ENCODE measurements around the gene SKA1. TPM values are rescaled to one million over a fixed set of nuclear protein-coding genes. Genes with fewer than 3 reads are reported as not detected.

SKA1 gene
- total and polyA plus RNA-seq, 9 of the 15 experiments (the other 6 are each of a cell fraction or from before 2014, with no cell fraction given) = 27.8 to 67.2 (median 41.9) TPM

DNA sequence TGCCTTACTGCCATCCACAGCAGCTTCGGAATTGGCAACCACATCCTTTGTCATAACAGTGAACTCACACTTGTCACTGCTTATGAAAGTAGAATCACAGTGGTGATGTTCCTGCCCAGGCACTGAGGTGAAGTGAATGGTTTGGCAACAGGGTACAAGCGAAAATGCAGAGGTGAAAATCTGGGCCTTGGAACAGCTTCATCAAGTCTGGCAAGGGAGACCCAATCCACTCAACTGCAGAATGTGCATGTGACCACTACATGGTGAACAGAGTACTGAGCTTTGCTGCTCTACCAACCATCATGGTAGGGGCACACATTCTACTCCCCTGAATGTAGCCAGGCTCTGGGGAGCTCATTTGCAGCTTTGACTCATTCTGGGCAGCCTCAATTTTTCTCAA lies 15.0 kb upstream of the SKA1 start:
- 63% methylated on average over 2 of the region's 2 CpGs for WGBS (ENCODE audit: insufficient coverage, low coverage, missing lambda C conversion rate)
- H3K27me3 ChIP-seq (ENCODE audit: control insufficient read depth in 2 of 2, insufficient read depth in 2 of 2, low read length in 2 of 2) = no peaks in the 10 kb centered on the region
- H3K4me2 ChIP-seq (ENCODE audit: insufficient read depth, low read length) = no peak overlapping the region
- no peaks in the 10 kb centered on the region for H3K79me2 ChIP-seq (ENCODE audit: control insufficient read depth, insufficient read depth, low read length)
- no peak for ATAC-seq
- no peaks in the 10 kb centered on the region for H4K20me1 ChIP-seq (replicated peaks; ENCODE audit: control insufficient read depth, insufficient read depth, low read length)
- intact Hi-C loops (cut with micrococcal nuclease) (loop anchor here (2.0 to 10.0 kb wide), 5 partner anchors 67 to 498 kb away; partner anchors contain the start of gene CXXC1), in situ Hi-C loops (cut with MboI) (loop anchor here (10.0 kb wide), 1 partner anchor 155 kb away; no protein-coding TSS in a partner anchor)
- no peaks in the 10 kb centered on the region for H3K9me3 ChIP-seq (replicated peaks; ENCODE audit: control insufficient read depth, insufficient read depth, low read depth, low read length)
- H3K9me1 ChIP-seq (ENCODE audit: control insufficient read depth, insufficient read depth, low read length) = no peaks in the 10 kb centered on the region
- FAIRE-seq = no peak
- H3K9ac ChIP-seq (ENCODE audit: insufficient read depth in 1 of 2, low read depth in 2 of 2, low read length in 2 of 2) = no peak overlapping the region
- no peak overlapping the region for H3K27ac ChIP-seq (ENCODE audit: extremely low read depth, low read depth, low read length)
- peaks cover 13 to 30% of the 10 kb centered on the region in 2 experiments for H3K4me1 ChIP-seq (replicated peaks in 1 of 2; ENCODE audit: control insufficient read depth in 2 of 2, insufficient read depth in 2 of 2, low read length in 2 of 2)
- H3K36me3 ChIP-seq (ENCODE audit: control insufficient read depth, insufficient read depth, low read length) = no peaks in the 10 kb centered on the region
- H3K4me3 ChIP-seq = no peak overlapping the region
- no peak for DNase-seq (ENCODE audit: extremely low read depth in 1 of 4, low spot score in 3 of 4)
- ChIA-PET CTCF (ENCODE audit: low intra/inter-chr PET ratio) (no interaction called here), POLR2A (no interaction called here)
- no TSS peak for BruUV-seq (replicated peaks)
- TF ChIP-seq ELF2 (CRISPR knock-in tag; IDR thresholded peaks at IDR 0.05) (no peak), KAT2B (IDR thresholded peaks at IDR 0.05; ENCODE audit: low read depth, low read length) (no peak), SMC3 (conservative IDR thresholded peaks at IDR 0.05; ENCODE audit: insufficient read depth, low read depth, low read length) (no peak), JUNB (CRISPR knock-in tag; conservative IDR thresholded peaks at IDR 0.05) (no peak), ZNF311 (CRISPR knock-in tag; IDR thresholded peaks at IDR 0.05) (no peak), TAF7 (tag; IDR thresholded peaks at IDR 0.05) (no peak), PCBP1 (IDR thresholded peaks at IDR 0.05; ENCODE audit: low read depth, low read length, poor library complexity, severe bottlenecking) (no peak)
- TF ChIP-seq, protein P1, sequence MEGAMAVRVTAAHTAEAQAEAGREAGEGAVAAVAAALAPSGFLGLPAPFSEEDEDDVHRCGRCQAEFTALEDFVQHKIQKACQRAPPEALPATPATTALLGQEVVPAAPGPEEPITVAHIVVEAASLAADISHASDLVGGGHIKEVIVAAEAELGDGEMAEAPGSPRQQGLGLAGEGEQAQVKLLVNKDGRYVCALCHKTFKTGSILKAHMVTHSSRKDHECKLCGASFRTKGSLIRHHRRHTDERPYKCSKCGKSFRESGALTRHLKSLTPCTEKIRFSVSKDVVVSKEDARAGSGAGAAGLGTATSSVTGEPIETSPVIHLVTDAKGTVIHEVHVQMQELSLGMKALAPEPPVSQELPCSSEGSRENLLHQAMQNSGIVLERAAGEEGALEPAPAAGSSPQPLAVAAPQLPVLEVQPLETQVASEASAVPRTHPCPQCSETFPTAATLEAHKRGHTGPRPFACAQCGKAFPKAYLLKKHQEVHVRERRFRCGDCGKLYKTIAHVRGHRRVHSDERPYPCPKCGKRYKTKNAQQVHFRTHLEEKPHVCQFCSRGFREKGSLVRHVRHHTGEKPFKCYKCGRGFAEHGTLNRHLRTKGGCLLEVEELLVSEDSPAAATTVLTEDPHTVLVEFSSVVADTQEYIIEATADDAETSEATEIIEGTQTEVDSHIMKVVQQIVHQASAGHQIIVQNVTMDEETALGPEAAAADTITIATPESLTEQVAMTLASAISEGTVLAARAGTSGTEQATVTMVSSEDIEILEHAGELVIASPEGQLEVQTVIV (CRISPR knock-in tag; IDR thresholded peaks at IDR 0.05; ENCODE audit: borderline replicate concordance) = no peak
- TF ChIP-seq, protein P2, sequence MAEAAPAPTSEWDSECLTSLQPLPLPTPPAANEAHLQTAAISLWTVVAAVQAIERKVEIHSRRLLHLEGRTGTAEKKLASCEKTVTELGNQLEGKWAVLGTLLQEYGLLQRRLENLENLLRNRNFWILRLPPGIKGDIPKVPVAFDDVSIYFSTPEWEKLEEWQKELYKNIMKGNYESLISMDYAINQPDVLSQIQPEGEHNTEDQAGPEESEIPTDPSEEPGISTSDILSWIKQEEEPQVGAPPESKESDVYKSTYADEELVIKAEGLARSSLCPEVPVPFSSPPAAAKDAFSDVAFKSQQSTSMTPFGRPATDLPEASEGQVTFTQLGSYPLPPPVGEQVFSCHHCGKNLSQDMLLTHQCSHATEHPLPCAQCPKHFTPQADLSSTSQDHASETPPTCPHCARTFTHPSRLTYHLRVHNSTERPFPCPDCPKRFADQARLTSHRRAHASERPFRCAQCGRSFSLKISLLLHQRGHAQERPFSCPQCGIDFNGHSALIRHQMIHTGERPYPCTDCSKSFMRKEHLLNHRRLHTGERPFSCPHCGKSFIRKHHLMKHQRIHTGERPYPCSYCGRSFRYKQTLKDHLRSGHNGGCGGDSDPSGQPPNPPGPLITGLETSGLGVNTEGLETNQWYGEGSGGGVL (CRISPR knock-in tag; IDR thresholded peaks at IDR 0.05) = no peak
- H2AFZ ChIP-seq (ENCODE audit: low read depth, low read length) = 0 out of 2 replicates have a peak overlapping the region, but pooled peaks have one; percentile 47
